Measurements from ENCODE around the gene PRAMEF11. TPM values are rescaled to one million over a fixed set of nuclear protein-coding genes. Genes with fewer than 3 reads are reported as not detected.
"Not testable (repeated sequence)": the region's sequence is repeated elsewhere in the genome, so short reads cannot be mapped to it uniquely, and the experiment has no call there.

PRAMEF11 gene
- total RNA-seq, 2 experiments from 2014 or later = not detected

DNA sequence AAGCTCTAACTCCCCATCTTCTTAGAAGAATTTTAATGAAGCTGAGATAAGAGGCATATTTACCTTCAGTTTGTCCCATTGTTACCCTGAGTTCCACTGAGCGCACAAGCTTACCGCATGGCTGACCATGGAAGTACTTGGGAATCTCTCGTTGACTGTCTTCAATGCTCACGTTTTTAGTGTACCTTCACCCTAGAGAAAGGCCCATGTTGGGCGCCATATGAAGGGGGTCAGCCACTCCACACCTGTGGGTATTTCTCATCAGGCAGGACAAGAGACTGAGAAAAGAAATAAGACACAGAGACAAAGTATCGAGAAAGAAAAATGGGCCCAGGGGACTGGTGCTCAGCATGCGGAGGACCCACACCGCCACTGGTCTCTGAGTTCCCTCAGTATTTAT is 46.5 kb downstream of the PRAMEF11 start:
- peaks cover 14% of the 10 kb centered on the region for H3K9me3 Mint-ChIP-seq
- POLR2A ChIA-PET; DNase-seq; H3K4me3 Mint-ChIP-seq; H3K27ac Mint-ChIP-seq; H3K36me3 Mint-ChIP-seq (ENCODE audit: low read depth); H3K27me3 Mint-ChIP-seq; H3K4me1 Mint-ChIP-seq; CTCF ChIA-PET: not testable (repeated sequence)

DNA sequence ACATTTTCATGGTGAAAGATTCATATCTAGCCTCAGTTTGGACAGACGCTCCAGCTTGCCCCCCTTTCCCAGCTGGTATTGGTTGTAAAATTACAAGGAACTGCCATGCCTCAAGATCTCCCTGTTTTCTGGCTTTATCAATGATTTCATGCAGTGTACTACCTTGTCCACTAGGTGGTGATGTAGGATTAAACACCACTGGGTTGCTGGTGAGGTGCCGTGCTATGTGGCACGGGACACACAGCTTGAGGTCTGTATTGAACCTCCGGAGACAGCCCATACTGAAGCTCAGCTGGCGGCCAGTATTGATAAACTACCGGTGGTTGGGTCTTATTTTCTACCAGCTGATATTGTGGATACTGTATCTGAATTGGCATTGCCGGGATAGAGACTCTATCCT is 47.4 kb downstream of the PRAMEF11 start:
- H3K27me3 Mint-ChIP-seq; H3K36me3 Mint-ChIP-seq (ENCODE audit: low read depth); DNase-seq; H3K4me1 Mint-ChIP-seq; CTCF ChIA-PET; H3K4me3 Mint-ChIP-seq; POLR2A ChIA-PET; H3K27ac Mint-ChIP-seq: not testable (repeated sequence)
- H3K9me3 Mint-ChIP-seq = peaks cover 14% of the 10 kb centered on the region

DNA sequence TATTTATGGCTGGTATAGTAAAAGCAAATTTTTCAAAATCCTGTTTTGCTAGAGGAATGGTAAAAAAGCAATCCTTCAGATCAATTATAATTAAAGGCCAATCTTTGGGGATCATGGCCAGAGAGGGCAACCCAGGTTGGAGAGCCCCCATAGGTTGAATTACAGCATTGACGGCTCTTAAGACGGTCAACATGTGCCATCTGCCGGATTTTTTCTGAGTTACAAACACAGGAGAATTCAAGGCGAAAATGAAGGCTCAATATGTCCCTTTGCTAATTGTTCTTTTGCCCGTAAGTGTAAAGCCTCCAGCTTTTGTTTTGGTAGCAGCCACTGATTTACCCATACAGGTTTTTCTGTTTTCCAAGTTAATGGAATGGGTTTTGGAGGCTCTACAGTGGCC is 49.7 kb downstream of the PRAMEF11 start:
- CTCF ChIA-PET; DNase-seq; POLR2A ChIA-PET; H3K36me3 Mint-ChIP-seq (ENCODE audit: low read depth); H3K4me3 Mint-ChIP-seq; H3K4me1 Mint-ChIP-seq; H3K27ac Mint-ChIP-seq; H3K27me3 Mint-ChIP-seq: not testable (repeated sequence)
- peaks cover 14% of the 10 kb centered on the region for H3K9me3 Mint-ChIP-seq

DNA sequence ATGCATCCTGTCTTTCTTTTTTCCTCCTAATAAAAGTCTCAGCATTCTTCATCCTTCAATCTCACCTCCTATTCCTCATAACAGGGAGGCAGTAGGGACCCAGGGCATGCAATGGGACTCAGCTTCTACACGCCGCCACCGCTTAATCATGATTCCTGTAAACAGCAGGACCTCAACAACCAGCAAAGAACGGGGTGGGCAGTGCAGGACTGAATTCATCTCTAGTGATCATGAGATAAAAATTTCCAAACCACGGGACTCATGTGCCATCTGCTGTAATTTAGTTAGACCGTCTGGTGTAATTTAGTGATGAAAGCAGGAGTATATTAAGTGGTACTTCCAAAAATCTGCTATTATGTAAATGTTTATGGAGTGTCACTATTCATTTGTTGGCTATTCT is 52.3 kb downstream of the PRAMEF11 start:
- H3K27ac Mint-ChIP-seq = no peak overlapping the region
- no peaks in the 10 kb centered on the region for H3K36me3 Mint-ChIP-seq (ENCODE audit: low read depth)
- ChIA-PET POLR2A (no interaction called here), CTCF (no interaction called here)
- no peaks in the 10 kb centered on the region for H3K4me1 Mint-ChIP-seq
- no peak overlapping the region for H3K4me3 Mint-ChIP-seq
- no peak for DNase-seq
- H3K9me3 Mint-ChIP-seq = peaks cover 2% of the 10 kb centered on the region
- H3K27me3 Mint-ChIP-seq = peaks cover 3% of the 10 kb centered on the region

DNA sequence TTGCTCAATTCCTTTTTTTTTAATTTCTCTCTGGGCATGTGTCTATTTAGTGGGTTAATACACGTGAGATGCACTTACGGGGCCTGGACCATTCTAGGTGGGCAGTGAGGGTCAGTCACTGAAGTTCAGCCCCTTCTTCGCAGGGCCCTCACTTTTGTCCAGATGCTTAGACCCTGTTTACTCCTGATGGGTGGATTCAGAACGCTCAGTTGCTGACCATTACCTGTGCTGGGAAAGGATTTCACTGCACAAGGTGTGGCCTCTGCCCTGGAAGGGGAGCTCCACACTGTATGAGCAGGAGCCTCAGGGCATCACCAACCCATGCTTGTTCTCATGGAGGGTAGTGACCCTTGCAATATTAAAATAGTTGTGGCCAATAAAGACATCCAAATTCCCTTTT is 53.1 kb downstream of the PRAMEF11 start:
- peaks cover 3% of the 10 kb centered on the region for H3K27me3 Mint-ChIP-seq
- no peaks in the 10 kb centered on the region for H3K4me1 Mint-ChIP-seq
- H3K36me3 Mint-ChIP-seq (ENCODE audit: low read depth) = no peaks in the 10 kb centered on the region
- no peak for DNase-seq
- ChIA-PET POLR2A (no interaction called here), CTCF (no interaction called here)
- no peaks in the 10 kb centered on the region for H3K9me3 Mint-ChIP-seq
- no peak overlapping the region for H3K27ac Mint-ChIP-seq
- no peak overlapping the region for H3K4me3 Mint-ChIP-seq

DNA sequence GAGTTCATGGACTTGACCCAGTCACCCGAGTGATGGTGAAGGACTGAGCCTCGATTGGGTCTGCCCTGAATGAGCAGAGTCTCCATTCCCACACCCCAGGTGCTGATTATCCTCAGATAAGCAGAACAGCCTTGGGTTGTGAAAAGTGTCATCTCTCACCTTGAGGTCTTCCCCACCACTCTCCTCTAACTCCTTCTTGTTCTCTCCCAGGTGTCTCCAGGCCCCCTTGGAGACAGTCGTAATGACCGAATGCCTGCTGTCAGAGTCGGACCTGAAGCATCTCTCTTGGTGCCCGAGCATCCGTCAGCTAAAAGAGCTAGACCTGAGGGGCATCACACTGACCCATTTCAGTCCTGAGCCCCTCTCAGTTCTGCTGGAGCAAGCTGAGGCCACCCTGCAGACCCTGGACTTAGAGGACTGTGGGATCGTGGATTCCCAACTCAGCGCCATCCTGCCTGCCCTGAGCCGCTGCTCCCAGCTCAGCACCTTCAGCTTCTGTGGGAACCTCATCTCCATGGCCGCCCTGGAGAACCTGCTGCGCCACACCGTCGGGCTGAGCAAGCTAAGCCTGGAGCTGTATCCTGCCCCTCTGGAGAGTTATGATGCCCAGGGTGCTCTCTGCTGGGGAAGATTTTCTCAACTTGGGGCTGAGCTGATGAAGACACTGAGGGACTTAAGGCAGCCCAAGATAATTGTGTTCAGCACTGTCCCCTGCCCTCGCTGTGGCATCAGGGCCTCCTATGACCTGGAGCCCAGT is 54.2 kb downstream of the PRAMEF11 start:
- ChIA-PET POLR2A (no interaction called here), CTCF (no interaction called here)
- Mint-ChIP-seq H3K9me3 (no peaks in the 10 kb centered on the region), H3K4me3 (no peak overlapping the region), H3K4me1 (no peaks in the 10 kb centered on the region), H3K36me3 (ENCODE audit: low read depth) (no peaks in the 10 kb centered on the region), H3K27ac (no peak overlapping the region), H3K27me3 (peaks cover 3% of the 10 kb centered on the region)
- no peak for DNase-seq

DNA sequence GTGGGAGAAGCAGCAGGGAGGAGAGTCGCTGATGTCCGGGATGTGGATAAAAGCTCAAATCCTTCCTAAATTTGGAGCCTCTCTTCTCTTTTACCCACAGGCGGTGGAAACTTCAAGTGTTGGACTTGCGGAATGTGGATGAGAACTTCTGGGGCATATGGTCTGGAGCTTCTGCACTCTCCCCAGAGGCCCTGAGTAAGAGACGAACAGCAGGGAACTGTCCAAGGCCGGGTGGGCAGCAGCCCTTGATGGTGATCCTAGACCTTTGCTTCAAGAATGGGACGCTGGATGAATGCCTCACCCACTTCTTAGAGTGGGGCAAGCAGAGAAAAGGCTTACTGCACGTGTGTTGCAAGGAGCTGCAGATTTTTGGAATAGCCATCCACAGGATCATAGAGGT is 55.8 kb downstream of the PRAMEF11 start:
- CTCF ChIA-PET = no interaction called here
- DNase-seq = no peak

DNA sequence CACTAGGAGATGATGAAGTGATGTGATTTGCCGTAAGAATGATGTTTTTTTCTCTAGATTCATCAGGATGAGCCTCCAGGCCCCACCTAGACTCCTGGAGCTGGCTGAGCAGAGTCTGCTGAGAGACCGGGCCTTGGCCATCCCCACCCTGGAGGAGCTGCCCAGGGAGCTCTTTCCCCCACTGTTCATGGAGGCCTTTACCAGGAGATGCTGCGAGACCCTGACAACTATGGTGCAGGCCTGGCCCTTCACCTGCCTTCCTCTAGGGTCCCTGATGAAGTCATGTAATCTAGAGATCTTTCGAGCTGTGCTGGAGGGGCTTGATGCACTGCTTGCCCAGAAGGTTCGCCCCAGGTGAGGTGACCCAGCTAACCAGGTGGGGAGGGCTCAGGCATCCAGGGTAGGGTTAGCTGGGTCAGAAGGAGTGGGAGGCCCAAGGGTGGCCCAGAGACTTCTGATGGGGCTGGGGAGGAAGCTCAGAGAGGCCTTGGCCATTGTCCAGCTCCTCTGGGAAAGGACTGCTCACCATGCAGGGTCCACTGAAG is 56.3 kb downstream of the PRAMEF11 start:
- no peak overlapping the region for H3K4me3 Mint-ChIP-seq
- H3K27ac Mint-ChIP-seq = no peak overlapping the region
- H3K27me3 Mint-ChIP-seq = peaks cover 8% of the 10 kb centered on the region
- no peaks in the 10 kb centered on the region for H3K9me3 Mint-ChIP-seq
- no peaks in the 10 kb centered on the region for H3K36me3 Mint-ChIP-seq (ENCODE audit: low read depth)
- no peaks in the 10 kb centered on the region for H3K4me1 Mint-ChIP-seq
- ChIA-PET POLR2A (no interaction called here), CTCF (no interaction called here)
- DNase-seq = no peak

More for the DNA sequence above, 55.8 kb downstream of the PRAMEF11 start:
- Mint-ChIP-seq H3K27me3 (peaks cover 5% of the 10 kb centered on the region), H3K27ac (no peak overlapping the region), H3K36me3 (ENCODE audit: low read depth) (no peaks in the 10 kb centered on the region), H3K9me3 (no peaks in the 10 kb centered on the region), H3K4me1 (no peaks in the 10 kb centered on the region), H3K4me3 (no peak overlapping the region)
- POLR2A ChIA-PET = no interaction called here

Other genes starting within 250 kb of the PRAMEF11 start
- 10 to 100 TPM; 30.1 to 32.5 TPM for gene DHRS3, start 213.2 kb downstream of the PRAMEF11 start, total RNA-seq
- gene AADACL4, start 187.3 kb downstream of the PRAMEF11 start, total RNA-seq = not detected
- not detected for gene AADACL3, start 115.3 kb downstream of the PRAMEF11 start, total RNA-seq
- gene CFAP107, start 85.2 kb downstream of the PRAMEF11 start, total RNA-seq = not detected
- not detected for gene PRAMEF12, start 57.7 kb downstream of the PRAMEF11 start, total RNA-seq
- not detected for gene PRAMEF1, start 40.0 kb downstream of the PRAMEF11 start, total RNA-seq
- gene HNRNPCL1, start 17.3 kb upstream of the PRAMEF11 start, total RNA-seq = not detected
- gene PRAMEF2, start 25.7 kb upstream of the PRAMEF11 start, total RNA-seq = not detected
- not detected for gene PRAMEF4, start 54.8 kb upstream of the PRAMEF11 start, total RNA-seq
- gene PRAMEF10, start 66.9 kb upstream of the PRAMEF11 start, total RNA-seq = not detected
- not detected for gene PRAMEF7, start 85.2 kb upstream of the PRAMEF11 start, total RNA-seq
- gene PRAMEF6, start 116.2 kb upstream of the PRAMEF11 start, total RNA-seq = not detected
- not detected for gene PRAMEF27, start 225.2 kb upstream of the PRAMEF11 start, total RNA-seq
- not detected for gene HNRNPCL3, start 229.4 kb upstream of the PRAMEF11 start, total RNA-seq
- not detected for gene PRAMEF25, start 239.4 kb upstream of the PRAMEF11 start, total RNA-seq